Loucy (cell line): ENCODE measurements around the gene CLK2.
"Not testable (repeated sequence)": the region's sequence is repeated elsewhere in the genome, so short reads cannot be mapped to it uniquely, and the experiment has no call there.

Experiments
- EZH2phosphoT487 ChIP-seq: fragments of 200-600 bp; IDR thresholded peaks from 2 replicates; pipeline ENCODE4 v1.6.1; 2018; ENCODE audit warnings: antibody characterized with exemption, mild to moderate bottlenecking, moderate library complexity, borderline replicate concordance
- TF ChIP-seq, protein P1 (sequence below): fragments of 200-600 bp; sonication (generic); conservative IDR thresholded peaks from 2 replicates; pipeline ENCODE4 v1.5.1; 2014; ENCODE audit warnings: mild to moderate bottlenecking, antibody characterized with exemption, low read length

DNA sequence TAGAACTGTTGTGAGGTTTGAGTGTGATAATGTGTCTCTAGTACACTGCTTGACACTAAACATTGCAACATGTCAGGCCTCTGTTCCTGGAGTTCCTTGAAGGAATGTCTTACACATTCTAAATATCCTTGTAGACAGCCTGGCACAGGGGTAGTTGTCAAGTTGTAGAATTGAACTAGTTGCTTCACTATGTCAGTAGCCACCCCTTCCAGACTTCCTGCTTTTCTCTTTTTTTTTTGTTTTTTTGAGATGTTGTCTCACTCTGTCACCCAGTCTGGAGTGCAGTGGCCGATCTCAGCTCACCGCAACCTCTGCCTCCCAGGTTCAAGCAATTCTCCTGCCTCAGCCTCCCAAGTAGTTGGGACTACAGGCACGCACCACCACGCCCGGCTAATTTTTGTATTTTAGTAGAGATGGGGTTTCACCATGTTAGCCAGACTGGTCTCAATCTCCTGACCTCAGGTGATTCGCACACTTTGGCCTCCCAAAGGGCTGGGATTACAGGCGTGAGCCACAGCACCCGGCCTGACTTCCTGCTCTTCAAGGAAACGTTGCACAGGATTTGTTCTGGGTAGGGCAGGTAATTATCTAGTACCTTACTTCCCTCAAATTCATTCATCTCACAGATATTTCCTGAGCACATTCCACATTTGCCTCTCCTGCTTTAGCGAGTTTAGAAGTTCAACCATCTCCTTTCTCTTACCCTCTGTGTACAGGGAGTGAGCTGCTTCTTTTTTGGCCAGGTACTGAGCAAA, 52.9 kb downstream of the CLK2 start:
- TF ChIP-seq, protein P1, sequence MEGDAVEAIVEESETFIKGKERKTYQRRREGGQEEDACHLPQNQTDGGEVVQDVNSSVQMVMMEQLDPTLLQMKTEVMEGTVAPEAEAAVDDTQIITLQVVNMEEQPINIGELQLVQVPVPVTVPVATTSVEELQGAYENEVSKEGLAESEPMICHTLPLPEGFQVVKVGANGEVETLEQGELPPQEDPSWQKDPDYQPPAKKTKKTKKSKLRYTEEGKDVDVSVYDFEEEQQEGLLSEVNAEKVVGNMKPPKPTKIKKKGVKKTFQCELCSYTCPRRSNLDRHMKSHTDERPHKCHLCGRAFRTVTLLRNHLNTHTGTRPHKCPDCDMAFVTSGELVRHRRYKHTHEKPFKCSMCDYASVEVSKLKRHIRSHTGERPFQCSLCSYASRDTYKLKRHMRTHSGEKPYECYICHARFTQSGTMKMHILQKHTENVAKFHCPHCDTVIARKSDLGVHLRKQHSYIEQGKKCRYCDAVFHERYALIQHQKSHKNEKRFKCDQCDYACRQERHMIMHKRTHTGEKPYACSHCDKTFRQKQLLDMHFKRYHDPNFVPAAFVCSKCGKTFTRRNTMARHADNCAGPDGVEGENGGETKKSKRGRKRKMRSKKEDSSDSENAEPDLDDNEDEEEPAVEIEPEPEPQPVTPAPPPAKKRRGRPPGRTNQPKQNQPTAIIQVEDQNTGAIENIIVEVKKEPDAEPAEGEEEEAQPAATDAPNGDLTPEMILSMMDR = not testable (repeated sequence)
- TF ChIP-seq EZH2phosphoT487 = not testable (repeated sequence)
